Activated CD4-positive, CD25-positive, alpha-beta regulatory T cell treated with anti-CD3 and anti-CD28 coated beads, Interleukin-2, amount 50 U/mL, for 16 hours (primary cell): ENCODE measurements around the gene SNTB2.
"Not testable (repeated sequence)": the region's sequence is repeated elsewhere in the genome, so short reads cannot be mapped to it uniquely, and the experiment has no call there.

Source experiments
- DNase-seq: peaks from one replicate; pipeline ENCODE4 v3.0.0-alpha.2; 2020; ENCODE audit warnings: low read depth, low spot score

Gene SNTB2

GRCh38 chr16:69286941-69287713 is 100.2 kb downstream of the SNTB2 start:
- DNase-seq, result peak; percentile 41

- DNase-seq, result not testable (repeated sequence)
These were observed 104.7 kb downstream of the SNTB2 start for GRCh38 chr16:69291657-69292056.

- DNase-seq, result no peak
These were observed 106.4 kb downstream of the SNTB2 start for GRCh38 chr16:69293401-69293800.

GRCh38 chr16:69294051-69294450 is 107.1 kb downstream of the SNTB2 start:
- DNase-seq, result no peak

GRCh38 chr16:69296771-69297170 is 109.8 kb downstream of the SNTB2 start:
- DNase-seq, result not testable (repeated sequence)

GRCh38 chr16:69298261-69298660 is 111.3 kb downstream of the SNTB2 start:
- DNase-seq, result no peak

GRCh38 chr16:69301187-69301586 is 114.2 kb downstream of the SNTB2 start:
- DNase-seq, result no peak

GRCh38 chr16:69301861-69302260 is 114.9 kb downstream of the SNTB2 start:
- no peak for DNase-seq

GRCh38 chr16:69302301-69302700 is 115.3 kb downstream of the SNTB2 start:
- no peak for DNase-seq

GRCh38 chr16:69306031-69306430 is 119.1 kb downstream of the SNTB2 start:
- DNase-seq, result no peak

- no peak for DNase-seq
These were observed 120.1 kb downstream of the SNTB2 start for GRCh38 chr16:69307091-69307490.

- DNase-seq, result no peak
These were observed 120.9 kb downstream of the SNTB2 start for GRCh38 chr16:69307856-69308255.

- DNase-seq, result no peak
These were observed 122.4 kb downstream of the SNTB2 start for GRCh38 chr16:69309316-69309715.

GRCh38 chr16:69310653-69311532 is 123.9 kb downstream of the SNTB2 start, which contains the start of gene VPS4A:
Gene VPS4A, plus strand, starts transcription at chr16:69311350. Its CDS starts 162 bp downstream, at chr16:69311512.
- peak; percentile 94 for DNase-seq

- no peak for DNase-seq
These were observed 124.8 kb downstream of the SNTB2 start for GRCh38 chr16:69311533-69312387.

- DNase-seq, result no peak
These were observed 126.5 kb downstream of the SNTB2 start for GRCh38 chr16:69313469-69313868.

- DNase-seq, result no peak
These were observed 127.6 kb downstream of the SNTB2 start for GRCh38 chr16:69314534-69314933.

GRCh38 chr16:69315486-69316311 is 128.7 kb downstream of the SNTB2 start:
- DNase-seq, result no peak

GRCh38 chr16:69316595-69317034 is 129.7 kb downstream of the SNTB2 start:
- no peak for DNase-seq

GRCh38 chr16:69318177-69318910 is 131.4 kb downstream of the SNTB2 start:
- DNase-seq, result no peak
